Measurements from ENCODE around the gene CSGALNACT2. TPM values are rescaled to one million over a fixed set of nuclear protein-coding genes. Genes with fewer than 3 reads are reported as not detected.

Gene CSGALNACT2
- total RNA-seq, 1 experiment from 2014 or later: 22.3 TPM

DNA sequence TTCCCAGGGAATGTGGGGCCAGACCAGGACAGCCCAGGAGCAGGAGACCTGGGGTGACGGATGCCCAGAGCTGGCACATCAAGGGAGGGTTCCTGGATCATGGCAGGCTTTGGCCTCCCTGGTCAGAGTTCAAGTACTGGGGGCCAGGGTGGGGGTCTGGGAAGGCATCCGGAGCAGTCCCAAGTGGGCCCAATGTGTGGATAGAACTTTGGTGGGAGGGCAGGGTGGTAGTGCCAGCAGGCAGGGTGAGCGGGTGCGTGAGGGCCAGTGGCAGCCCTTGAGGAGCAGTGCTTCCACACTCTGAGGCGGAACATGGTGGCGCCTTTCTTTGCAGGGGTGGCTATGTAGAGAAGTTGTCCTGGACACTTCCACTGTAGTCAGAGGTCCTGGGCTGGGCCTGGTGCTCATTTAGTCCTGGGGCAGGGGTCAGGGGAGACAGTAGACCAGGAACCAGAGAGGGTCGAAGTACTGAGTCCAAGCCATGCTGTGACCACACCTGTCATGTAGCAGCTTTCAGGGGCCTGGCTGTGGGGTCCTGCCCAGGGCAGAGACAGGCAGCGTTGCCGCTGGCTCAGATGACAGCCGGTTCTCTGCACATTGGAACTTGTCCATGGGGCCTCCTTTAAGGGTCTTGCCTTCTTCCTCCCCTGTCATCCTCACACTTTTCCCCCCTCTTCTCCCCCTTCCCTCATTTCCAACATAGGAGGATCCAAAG lies 22.2 kb upstream of the CSGALNACT2 start:
- ChIA-PET POLR2A (no interaction called here), CTCF (no interaction called here)
- Histone ChIP-seq H3K9me3 (ENCODE audit: control insufficient read depth, insufficient read depth, low read depth, low read length) (no peaks in the 10 kb centered on the region), H3K4me1 (ENCODE audit: control insufficient read depth, insufficient read depth, low read length) (no peaks in the 10 kb centered on the region; the same call in 1 of the 2 replicates), H3K27ac (ENCODE audit: low read length) (no peak overlapping the region), H3K27me3 (ENCODE audit: control insufficient read depth, insufficient read depth, low read length) (no peaks in the 10 kb centered on the region), H3K36me3 (ENCODE audit: control insufficient read depth, insufficient read depth, low read length) (no peaks in the 10 kb centered on the region), H3K4me3 (ENCODE audit: low read depth in 2 of 2, low read length in 2 of 2) (no peak overlapping the region)
- intact Hi-C loops (cut with micrococcal nuclease; ENCODE audit: unreplicated experiment) (no loop called here), in situ Hi-C loops (cut with HindIII; ENCODE audit: low pct_unique_long_range_greater_than_20kb, low sequenced_read_pairs) (no loop called here)
- TF ChIP-seq SIN3A (IDR thresholded peaks at IDR 0.05; ENCODE audit: borderline replicate concordance, insufficient read depth, low read depth, low read length) (no peak), TCF7L2 (IDR thresholded peaks at IDR 0.05; ENCODE audit: low read depth, low read length) (no peak), POLR2AphosphoS5 (IDR thresholded peaks at IDR 0.05; ENCODE audit: low read depth, low read length) (no peak)
- TF ChIP-seq, protein P1, sequence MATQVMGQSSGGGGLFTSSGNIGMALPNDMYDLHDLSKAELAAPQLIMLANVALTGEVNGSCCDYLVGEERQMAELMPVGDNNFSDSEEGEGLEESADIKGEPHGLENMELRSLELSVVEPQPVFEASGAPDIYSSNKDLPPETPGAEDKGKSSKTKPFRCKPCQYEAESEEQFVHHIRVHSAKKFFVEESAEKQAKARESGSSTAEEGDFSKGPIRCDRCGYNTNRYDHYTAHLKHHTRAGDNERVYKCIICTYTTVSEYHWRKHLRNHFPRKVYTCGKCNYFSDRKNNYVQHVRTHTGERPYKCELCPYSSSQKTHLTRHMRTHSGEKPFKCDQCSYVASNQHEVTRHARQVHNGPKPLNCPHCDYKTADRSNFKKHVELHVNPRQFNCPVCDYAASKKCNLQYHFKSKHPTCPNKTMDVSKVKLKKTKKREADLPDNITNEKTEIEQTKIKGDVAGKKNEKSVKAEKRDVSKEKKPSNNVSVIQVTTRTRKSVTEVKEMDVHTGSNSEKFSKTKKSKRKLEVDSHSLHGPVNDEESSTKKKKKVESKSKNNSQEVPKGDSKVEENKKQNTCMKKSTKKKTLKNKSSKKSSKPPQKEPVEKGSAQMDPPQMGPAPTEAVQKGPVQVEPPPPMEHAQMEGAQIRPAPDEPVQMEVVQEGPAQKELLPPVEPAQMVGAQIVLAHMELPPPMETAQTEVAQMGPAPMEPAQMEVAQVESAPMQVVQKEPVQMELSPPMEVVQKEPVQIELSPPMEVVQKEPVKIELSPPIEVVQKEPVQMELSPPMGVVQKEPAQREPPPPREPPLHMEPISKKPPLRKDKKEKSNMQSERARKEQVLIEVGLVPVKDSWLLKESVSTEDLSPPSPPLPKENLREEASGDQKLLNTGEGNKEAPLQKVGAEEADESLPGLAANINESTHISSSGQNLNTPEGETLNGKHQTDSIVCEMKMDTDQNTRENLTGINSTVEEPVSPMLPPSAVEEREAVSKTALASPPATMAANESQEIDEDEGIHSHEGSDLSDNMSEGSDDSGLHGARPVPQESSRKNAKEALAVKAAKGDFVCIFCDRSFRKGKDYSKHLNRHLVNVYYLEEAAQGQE (IDR thresholded peaks at IDR 0.05; ENCODE audit: insufficient read depth in 1 of 2, low read depth in 2 of 2, low read length in 1 of 2): no peak
- TF ChIP-seq, protein P2, sequence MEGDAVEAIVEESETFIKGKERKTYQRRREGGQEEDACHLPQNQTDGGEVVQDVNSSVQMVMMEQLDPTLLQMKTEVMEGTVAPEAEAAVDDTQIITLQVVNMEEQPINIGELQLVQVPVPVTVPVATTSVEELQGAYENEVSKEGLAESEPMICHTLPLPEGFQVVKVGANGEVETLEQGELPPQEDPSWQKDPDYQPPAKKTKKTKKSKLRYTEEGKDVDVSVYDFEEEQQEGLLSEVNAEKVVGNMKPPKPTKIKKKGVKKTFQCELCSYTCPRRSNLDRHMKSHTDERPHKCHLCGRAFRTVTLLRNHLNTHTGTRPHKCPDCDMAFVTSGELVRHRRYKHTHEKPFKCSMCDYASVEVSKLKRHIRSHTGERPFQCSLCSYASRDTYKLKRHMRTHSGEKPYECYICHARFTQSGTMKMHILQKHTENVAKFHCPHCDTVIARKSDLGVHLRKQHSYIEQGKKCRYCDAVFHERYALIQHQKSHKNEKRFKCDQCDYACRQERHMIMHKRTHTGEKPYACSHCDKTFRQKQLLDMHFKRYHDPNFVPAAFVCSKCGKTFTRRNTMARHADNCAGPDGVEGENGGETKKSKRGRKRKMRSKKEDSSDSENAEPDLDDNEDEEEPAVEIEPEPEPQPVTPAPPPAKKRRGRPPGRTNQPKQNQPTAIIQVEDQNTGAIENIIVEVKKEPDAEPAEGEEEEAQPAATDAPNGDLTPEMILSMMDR (IDR thresholded peaks at IDR 0.05): no peak
- DNase-seq (ENCODE audit: low read depth, low spot score) (no peak), ATAC-seq (no peak)
- no TSS peak for BruUV-seq (replicated peaks)

DNA sequence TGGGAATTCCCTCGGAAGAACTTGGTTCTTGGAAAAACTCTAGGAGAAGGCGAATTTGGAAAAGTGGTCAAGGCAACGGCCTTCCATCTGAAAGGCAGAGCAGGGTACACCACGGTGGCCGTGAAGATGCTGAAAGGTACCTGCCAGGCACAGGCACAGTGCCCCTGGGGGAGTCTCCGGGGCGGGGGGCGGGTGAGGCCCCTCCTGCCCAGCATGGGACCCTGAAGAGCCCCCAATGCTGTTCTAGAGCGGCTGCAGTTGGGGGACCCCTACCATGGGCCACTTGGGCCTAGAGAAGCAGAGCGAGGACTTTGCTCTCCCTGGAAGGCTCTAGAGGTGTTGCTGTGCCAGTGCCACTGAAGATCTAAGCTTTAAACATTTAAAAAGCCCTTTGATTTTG lies 21.6 kb upstream of the CSGALNACT2 start:
- Histone ChIP-seq H3K4me1 (ENCODE audit: control insufficient read depth, insufficient read depth, low read length) (no peaks in the 10 kb centered on the region), H3K9me3 (ENCODE audit: control insufficient read depth, insufficient read depth, low read depth, low read length) (no peaks in the 10 kb centered on the region), H3K36me3 (ENCODE audit: control insufficient read depth, insufficient read depth, low read length) (no peaks in the 10 kb centered on the region), H3K27me3 (ENCODE audit: control insufficient read depth, insufficient read depth, low read length) (no peaks in the 10 kb centered on the region), H3K4me3 (ENCODE audit: low read depth in 2 of 2, low read length in 2 of 2) (no peak overlapping the region), H3K27ac (ENCODE audit: low read length) (no peak overlapping the region)
- in situ Hi-C loops (cut with HindIII; ENCODE audit: low pct_unique_long_range_greater_than_20kb, low sequenced_read_pairs): no loop called here
- DNase-seq (ENCODE audit: low read depth, low spot score) (no peak), ATAC-seq (no peak)
- CTCF ChIA-PET: no interaction called here
- no TSS peak for BruUV-seq (replicated peaks)
- TF ChIP-seq, protein P2 (IDR thresholded peaks at IDR 0.05): no peak
- TF ChIP-seq, protein P1 (IDR thresholded peaks at IDR 0.05; ENCODE audit: insufficient read depth in 1 of 2, low read depth in 2 of 2, low read length in 1 of 2): no peak
- TF ChIP-seq POLR2AphosphoS5 (IDR thresholded peaks at IDR 0.05; ENCODE audit: low read depth, low read length): no peak
- TF ChIP-seq SIN3A (IDR thresholded peaks at IDR 0.05; ENCODE audit: borderline replicate concordance, insufficient read depth, low read depth, low read length): no peak
- TF ChIP-seq TCF7L2 (IDR thresholded peaks at IDR 0.05; ENCODE audit: low read depth, low read length): no peak
- POLR2A ChIA-PET: no interaction called here
- intact Hi-C loops (cut with micrococcal nuclease; ENCODE audit: unreplicated experiment): no loop called here

Measured in Panc1 (cell line).